GM12872 (cell line): Measurements from ENCODE around the gene HOXC12.

ENCODE experiments used
- TF ChIP-seq, protein P1 (sequence below): IDR thresholded peaks from 3 replicates; pipeline ENCODE4 v1.5.1; 2011; ENCODE audit warnings: low read depth, mild to moderate bottlenecking, low read length, moderate library complexity; ENCODE audit not compliant: insufficient read depth

The HOXC12 gene

DNA sequence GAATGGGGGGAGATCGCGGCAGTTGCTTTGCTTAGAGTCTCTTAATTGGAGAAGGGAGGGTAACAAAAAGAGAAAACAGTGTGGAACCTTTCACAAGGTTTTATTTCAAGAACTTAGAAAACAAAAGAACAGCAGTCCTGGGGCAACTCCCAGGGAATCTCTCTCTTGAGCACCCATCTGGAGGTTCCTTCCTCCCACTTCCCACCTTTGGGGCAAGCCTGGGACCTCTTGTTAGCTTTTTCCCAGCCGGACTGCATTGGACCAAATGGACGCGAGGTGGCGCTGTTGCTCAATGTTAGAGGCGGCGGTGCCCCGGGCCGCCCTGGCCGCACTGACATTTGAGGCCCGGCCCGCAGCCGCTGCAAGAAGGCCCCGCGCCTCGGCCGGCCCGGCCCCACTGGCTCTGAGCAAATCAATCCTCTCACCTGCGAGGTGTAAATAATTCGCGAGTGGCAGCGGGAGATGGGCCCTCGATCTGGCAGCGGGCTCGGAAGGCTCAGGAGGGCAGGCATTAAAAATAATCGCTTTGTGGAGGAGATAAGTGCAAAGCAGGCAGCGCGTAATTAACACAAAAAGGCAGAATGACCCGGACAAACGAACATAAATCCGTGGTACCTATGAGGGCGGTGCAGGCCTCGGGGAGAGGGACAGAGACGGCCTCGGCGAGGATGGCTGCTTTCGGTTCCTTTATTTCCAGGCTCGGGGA is 51.3 kb downstream of the HOXC12 start:
- TF ChIP-seq, protein P1, sequence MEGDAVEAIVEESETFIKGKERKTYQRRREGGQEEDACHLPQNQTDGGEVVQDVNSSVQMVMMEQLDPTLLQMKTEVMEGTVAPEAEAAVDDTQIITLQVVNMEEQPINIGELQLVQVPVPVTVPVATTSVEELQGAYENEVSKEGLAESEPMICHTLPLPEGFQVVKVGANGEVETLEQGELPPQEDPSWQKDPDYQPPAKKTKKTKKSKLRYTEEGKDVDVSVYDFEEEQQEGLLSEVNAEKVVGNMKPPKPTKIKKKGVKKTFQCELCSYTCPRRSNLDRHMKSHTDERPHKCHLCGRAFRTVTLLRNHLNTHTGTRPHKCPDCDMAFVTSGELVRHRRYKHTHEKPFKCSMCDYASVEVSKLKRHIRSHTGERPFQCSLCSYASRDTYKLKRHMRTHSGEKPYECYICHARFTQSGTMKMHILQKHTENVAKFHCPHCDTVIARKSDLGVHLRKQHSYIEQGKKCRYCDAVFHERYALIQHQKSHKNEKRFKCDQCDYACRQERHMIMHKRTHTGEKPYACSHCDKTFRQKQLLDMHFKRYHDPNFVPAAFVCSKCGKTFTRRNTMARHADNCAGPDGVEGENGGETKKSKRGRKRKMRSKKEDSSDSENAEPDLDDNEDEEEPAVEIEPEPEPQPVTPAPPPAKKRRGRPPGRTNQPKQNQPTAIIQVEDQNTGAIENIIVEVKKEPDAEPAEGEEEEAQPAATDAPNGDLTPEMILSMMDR: peak; percentile 86

GRCh38 chr12:54006559-54007220 is 52.0 kb downstream of the HOXC12 start:
- TF ChIP-seq, protein P1: no peak

DNA sequence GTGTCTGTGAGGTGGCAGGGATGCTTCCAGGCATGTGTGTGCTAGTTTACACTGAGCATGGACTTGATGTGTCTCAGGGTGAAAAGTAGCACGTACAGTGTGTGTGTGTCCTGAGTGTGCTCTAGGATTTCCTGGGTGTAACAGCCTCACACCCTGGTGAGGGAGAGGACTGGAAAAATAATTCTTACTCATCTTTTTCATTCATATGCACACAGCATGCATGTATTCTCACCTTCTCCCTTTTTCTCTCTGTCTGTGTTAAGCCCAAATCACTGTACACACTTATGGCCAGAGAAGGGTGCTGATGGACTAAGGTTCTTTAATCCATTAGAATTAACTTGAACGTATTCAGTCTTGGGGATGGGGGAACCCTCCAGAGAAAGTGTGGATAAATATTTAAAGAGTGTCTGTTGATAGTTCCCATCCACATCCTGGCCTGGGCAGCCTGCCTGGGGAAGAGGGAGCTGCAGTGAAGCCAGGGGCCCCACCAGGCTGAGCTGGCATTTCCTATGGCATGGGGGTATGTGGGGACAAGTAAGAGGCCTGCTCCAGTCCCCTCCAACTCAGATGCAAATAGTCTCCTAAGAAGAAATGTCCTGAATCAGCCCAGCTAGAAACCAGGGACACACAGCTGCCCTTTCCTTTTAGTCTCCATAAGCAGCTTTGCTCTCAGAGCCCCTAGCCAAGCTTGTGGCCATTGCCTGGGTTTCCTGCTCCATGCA is 53.0 kb downstream of the HOXC12 start:
- TF ChIP-seq, protein P1: no peak

DNA sequence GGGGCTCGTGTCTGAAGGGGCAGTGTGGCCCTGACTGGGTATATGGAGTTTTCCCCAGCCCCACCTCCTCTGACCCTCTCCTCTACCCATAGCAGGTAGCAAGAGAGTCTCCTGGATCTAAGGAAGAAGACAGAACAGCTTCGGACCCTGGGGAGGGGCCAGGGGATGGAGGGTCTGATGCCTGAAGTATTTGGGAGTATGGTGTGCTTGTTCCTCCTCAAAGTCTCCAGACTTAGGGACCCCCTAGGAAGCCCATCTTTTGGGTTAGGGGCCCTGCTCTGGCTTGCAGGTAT is 53.5 kb downstream of the HOXC12 start:
- TF ChIP-seq, protein P1: no peak
